ENCODE results near the gene PDE4A.
"Not testable (repeated sequence)": the region's sequence is repeated elsewhere in the genome, so short reads cannot be mapped to it uniquely, and the experiment has no call there.

The PDE4A gene

GRCh38 chr19:10461047-10461949 lies 41.0 kb downstream of the PDE4A start:
- in situ Hi-C loops (cut with HindIII; ENCODE audit: low sequenced_read_pairs) = no loop called here

DNA sequence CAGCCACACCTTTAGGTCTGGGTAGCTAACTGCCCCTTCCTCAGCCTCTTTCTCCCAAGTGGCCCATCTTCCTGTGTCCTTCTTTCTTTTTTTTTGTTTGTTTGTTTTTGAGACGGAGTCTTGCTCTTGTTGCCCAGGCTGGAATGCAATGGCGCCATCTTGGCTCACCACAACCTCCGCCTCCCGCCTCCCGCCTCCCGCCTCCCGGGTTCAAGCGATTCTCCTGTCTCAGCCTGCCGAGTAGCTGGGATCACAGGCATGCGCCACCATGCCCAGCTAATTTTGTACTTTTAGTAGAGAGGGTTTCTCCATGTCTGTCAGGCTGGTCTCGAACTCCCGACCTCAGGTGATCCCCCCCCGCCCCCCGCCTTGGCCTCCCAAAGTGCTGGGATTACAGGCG lies 41.7 kb downstream of the PDE4A start:
- in situ Hi-C loops (cut with HindIII; ENCODE audit: low sequenced_read_pairs) = not testable (repeated sequence)

DNA sequence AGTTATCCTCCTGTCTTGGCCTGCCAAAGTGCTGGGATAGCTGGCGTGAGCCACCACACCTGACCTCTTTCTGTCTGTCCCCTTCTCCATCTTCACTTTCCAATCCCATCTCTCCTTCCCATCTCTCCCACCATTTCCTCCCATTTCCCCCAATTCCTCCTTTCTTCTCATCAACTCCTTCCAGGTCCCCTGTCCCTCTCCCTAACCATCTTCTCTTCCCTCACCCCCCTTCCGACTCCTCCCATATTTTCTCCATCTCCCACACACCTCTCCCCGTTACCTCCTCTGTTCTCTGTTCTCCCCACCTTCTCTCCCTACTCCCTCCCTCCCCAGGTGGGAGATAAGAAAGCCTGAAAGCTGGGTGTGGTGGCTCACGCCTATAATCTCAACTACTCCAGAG lies 42.2 kb downstream of the PDE4A start:
- in situ Hi-C loops (cut with HindIII; ENCODE audit: low sequenced_read_pairs) = no loop called here

DNA sequence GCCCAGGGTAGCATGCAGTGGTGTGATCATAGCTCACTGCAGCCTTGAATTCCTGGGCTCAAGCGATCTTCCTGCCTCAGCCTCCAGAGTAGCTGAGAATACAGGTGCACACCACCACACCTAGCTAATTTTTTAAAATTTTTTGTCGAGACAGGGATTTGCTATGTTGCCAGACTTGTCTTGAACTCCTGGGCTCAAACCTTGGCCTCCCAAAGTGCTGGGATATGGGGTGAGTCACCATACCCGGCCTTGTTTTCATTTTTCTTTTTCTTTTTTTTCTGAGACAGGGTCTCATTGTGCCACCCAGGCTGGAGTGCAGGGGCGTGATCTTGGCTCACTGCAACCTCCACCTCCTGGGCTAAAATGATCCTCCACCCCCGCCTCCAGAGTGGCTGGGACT lies 44.1 kb downstream of the PDE4A start:
- in situ Hi-C loops (cut with HindIII; ENCODE audit: low sequenced_read_pairs) = no loop called here

GRCh38 chr19:10467104-10467706 lies 46.9 kb downstream of the PDE4A start:
- in situ Hi-C loops (cut with HindIII; ENCODE audit: low sequenced_read_pairs) = no loop called here

DNA sequence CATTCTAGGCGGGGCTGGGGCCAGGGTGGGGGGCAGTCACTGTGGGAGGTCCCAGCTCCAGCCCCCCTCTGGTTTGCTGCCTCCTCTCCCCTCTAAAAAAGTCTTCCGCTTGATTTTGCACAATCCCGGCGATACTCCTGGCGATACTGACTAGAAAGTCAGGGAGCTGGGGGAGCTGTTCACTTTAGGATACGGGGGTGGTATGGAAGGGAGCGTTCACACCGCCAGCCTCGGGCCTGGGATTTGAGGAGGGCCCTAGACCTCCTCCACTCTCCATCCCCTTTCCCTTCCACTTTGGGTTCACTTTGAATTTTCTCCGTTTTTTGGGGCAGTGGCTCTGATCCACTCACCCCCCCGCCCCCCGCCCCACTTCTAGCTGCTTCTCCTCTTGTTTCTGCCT lies 47.8 kb downstream of the PDE4A start:
- in situ Hi-C loops (cut with HindIII; ENCODE audit: low sequenced_read_pairs) = no loop called here

DNA sequence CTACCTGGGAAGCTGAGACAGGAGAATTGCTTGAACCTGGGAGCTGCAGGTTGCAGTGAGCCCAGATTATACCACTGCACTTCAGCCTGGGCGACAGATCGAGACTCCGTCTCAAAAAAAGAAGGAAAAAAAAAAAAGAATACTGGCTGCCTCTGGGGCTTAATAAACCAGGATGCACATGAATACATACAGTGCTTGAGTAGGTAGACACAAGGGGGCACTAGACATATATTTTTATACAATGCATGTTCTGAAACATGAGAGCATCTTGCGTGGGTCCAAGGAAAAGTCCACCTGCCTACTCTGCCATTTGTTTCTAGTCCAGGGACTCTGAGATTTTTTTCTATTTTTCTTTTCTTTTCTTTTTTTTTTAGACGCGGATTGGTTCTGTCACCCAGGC lies 51.6 kb downstream of the PDE4A start:
- in situ Hi-C loops (cut with HindIII; ENCODE audit: low sequenced_read_pairs) = no loop called here

DNA sequence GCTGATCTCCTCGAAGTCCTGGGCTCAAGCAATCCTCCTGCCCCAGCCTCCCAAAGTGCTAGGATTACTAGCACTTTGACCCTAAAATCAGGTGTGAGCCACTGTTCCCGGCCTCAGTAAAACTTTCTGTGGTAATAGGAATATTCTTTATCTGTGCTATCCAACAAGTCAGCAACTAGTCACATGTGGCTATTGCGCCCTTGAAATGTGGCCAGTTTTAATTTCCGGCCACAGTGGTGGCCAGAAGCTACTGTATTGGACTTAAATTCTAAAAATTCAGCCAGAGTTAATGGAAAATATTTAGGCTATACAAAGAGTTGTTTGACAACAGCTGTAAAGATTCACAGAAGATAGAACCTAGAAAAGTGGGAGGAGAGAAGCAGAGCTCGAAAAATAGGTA lies 52.9 kb downstream of the PDE4A start:
- in situ Hi-C loops (cut with HindIII; ENCODE audit: low sequenced_read_pairs) = no loop called here

- in situ Hi-C loops (cut with HindIII; ENCODE audit: low sequenced_read_pairs) = no loop called here
Observed at GRCh38 chr19:10474962-10475451, 54.7 kb downstream of the PDE4A start.

DNA sequence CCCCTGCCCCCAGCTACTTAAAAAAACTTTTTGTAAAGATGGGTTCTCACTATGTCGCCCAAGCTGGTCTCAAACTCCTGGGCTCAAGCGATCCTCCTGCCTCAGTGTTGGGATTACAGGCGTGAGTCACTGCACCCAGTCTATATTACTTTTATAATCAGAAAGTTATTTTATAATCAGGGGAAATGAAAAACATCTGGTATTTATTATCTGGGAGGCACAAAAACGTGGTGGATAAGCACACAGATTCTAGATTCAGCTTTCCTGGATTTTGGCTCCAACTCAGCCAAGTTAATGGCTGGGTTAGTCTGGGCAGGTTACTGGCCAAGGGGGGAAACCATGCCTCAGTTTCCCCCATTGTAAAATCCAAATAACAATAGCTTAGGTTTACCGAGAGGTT lies 58.1 kb downstream of the PDE4A start:
- in situ Hi-C loops (cut with HindIII; ENCODE audit: low sequenced_read_pairs) = no loop called here

DNA sequence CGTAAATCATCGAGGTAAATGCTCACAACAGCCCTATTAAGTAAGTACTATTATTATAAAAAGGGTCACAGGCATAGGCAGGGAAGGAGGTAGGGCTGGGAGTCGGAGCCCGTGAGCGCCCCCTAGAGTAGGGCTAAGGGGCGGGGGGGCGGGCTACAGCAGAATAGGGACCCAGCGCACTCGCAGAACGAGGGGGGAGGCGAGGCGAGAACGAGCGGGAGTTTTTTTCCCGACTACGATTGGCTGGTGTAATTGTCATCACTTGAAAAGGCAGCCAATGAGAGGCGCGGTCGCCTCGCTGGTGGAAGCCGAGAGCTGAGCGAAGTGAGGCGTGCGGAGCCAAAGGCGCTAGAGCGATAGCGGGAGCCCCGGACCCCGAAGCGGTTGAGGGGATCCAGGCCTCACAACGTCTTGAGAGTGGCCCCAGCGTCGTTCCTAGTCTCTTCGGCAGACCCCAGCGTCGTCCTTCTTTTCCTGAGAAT lies 58.6 kb downstream of the PDE4A start:
- in situ Hi-C loops (cut with HindIII; ENCODE audit: low sequenced_read_pairs) = no loop called here

DNA sequence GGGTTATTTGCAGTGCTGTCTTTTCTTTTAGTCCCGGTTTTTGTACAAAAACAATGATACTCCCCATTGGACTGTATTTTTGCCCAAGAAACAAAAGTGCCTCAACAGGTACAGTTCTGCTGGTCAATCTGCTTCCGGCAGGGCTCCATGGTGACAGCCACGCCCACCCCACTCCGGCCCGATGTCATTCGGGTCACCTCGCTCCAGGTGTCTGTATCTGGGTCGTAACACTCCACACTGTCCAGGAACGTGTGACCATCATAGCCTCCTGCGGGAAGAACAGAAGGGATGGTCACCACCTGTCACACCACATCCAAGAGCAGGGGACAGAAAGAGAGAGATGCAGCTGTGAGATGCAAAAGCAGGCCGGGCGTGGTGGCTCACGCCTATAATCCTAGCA lies 66.2 kb downstream of the PDE4A start:
- in situ Hi-C loops (cut with HindIII; ENCODE audit: low sequenced_read_pairs) = no loop called here

DNA sequence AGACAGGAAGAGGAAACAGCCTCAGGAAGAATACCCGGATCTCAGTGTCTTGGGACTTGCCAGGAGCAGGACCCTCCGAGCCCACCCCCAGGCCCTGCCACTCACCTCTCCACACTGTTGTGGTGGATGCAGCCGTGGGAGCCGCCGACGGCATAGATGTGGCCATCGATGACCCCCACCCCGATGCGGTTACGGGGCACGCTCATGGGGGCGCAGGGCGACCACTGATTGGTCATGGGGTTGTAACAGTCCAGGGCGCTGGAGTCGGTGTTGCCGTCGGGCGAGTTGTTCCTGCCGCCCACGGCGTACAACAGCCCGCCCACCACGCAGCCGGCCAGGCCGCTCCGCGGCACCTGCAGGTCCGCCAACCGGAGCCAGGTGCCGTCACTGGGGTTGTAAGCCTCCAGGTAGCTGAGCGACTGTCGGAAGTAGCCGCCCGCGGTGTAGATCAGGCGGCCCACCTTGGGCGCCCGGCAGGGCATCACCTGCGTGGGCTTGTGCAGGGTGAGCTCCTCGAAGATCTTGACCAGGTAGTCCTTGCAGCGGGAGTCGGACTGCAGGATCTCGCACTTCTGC lies 71.2 kb downstream of the PDE4A start:
- in situ Hi-C loops (cut with HindIII; ENCODE audit: low sequenced_read_pairs) = no loop called here

GRCh38 chr19:10497371-10497770 lies 77.0 kb downstream of the PDE4A start:
- in situ Hi-C loops (cut with HindIII; ENCODE audit: low sequenced_read_pairs) = no loop called here

DNA sequence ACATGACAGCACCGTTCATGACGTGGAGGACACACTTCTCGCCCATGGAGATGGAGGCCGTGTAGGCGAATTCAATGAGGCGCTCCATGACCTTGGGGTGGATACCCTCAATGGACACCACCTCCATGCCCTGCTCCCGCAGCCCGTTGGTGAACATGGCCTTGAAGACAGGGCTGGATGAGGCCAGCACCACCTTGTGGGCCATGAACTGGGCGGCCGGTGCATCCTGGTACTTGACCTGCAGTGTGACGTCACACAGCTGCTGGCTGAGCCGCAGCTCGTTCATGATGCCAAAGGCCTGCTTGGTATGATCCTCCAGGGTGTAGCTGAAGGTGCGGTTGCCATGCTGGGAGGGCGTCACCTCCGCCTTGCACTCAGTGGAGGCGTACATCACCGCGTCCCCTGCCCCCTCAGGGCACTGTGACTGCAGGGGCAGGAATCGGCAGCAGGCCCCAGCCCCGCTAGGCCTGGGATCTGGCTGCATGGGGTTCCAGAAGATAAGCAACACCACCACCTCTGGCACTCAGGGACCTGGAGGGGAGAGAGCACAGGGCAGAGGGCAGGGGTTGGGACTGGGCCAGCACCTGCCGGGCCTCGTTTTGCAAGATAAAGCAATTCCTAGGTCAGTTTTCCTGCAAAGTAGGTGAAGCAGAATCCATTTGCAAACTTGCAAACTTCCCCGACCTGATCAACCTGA lies 79.4 kb downstream of the PDE4A start:
- in situ Hi-C loops (cut with HindIII; ENCODE audit: low sequenced_read_pairs) = no loop called here

GRCh38 chr19:10500247-10500592 lies 79.9 kb downstream of the PDE4A start:
- in situ Hi-C loops (cut with HindIII; ENCODE audit: low sequenced_read_pairs) = no loop called here

- in situ Hi-C loops (cut with HindIII; ENCODE audit: low sequenced_read_pairs) = no loop called here
Observed at GRCh38 chr19:10501971-10502523, 81.7 kb downstream of the PDE4A start.

GRCh38 chr19:10502524-10503001 lies 82.2 kb downstream of the PDE4A start:
- in situ Hi-C loops (cut with HindIII; ENCODE audit: low sequenced_read_pairs) = no loop called here

- in situ Hi-C loops (cut with HindIII; ENCODE audit: low sequenced_read_pairs) = no loop called here
Observed at GRCh38 chr19:10503002-10503789, 82.9 kb downstream of the PDE4A start, which contains the start of gene KEAP1. Gene KEAP1 (minus strand): TSS chr19:10503356. CDS start chr19:10500033, 3,323 bp downstream.
